Muscle of leg (tissue), 11 donors: Measurements from ENCODE around the gene CORO1A. TPM values are rescaled to one million over a fixed set of nuclear protein-coding genes. Genes with fewer than 3 reads are reported as not detected.
"Not testable (repeated sequence)": the region's sequence is repeated elsewhere in the genome, so short reads cannot be mapped to it uniquely, and the experiment has no call there.

Experiments used
- DNase-seq: peaks from one replicate; pipeline ENCODE4 v3.0.0; 2013
- H3K27ac ChIP-seq: one replicate; pipeline ENCODE4 v1.5.1; 2013; ENCODE audit warnings: mild to moderate bottlenecking, low read length, control low read depth
- H3K27me3 ChIP-seq: one replicate; pipeline ENCODE4 v1.6.1; 2013; ENCODE audit warnings: low read length; ENCODE audit not compliant: control insufficient read depth, insufficient read depth
- H3K36me3 ChIP-seq: one replicate; pipeline ENCODE4 v1.6.1; 2013; ENCODE audit warnings: low read length; ENCODE audit not compliant: control insufficient read depth, insufficient read depth
- H3K4me1 ChIP-seq: one replicate; pipeline ENCODE4 v1.6.1; 2013; ENCODE audit warnings: low read length; ENCODE audit not compliant: control insufficient read depth, insufficient read depth
- H3K4me3 ChIP-seq: one replicate; pipeline ENCODE4 v1.5.1; 2013; ENCODE audit warnings: low read length, control low read depth
- H3K9me3 ChIP-seq: replicated peaks from 2 replicates; pipeline ENCODE4 v1.6.1; 2013; ENCODE audit warnings: low read depth, low read length; ENCODE audit not compliant: control insufficient read depth
- WGBS: methylation state at CpG from one replicate; pipeline ENCODE4 v1.1.5; 2013; ENCODE audit warnings: missing lambda C conversion rate; ENCODE audit not compliant: insufficient coverage; 5-methylcytosine and 5-hydroxymethylcytosine counted together
- polyA plus RNA-seq, 8 donors: library from polyadenylated mRNA; unstranded; fragments of 120-200 nt; gene quantifications; one replicate each; pipeline versions ENCODE4 v1.2.1 to v1.2.3, GENCODE V29; 2013; ENCODE audit warnings: inconsistent platforms in 1 of 8, low replicate concordance in 1 of 8; ENCODE audit not compliant: insufficient read length in 8 of 8, insufficient read depth in 1 of 8
- total RNA-seq: library from RNA; stranded (reverse); fragments of 120-200 nt; gene quantifications from one replicate; pipeline ENCODE4 v1.2.4, GENCODE V29; 2013

CORO1A gene
- total and polyA plus RNA-seq, 9 donors: 4.7 to 28.0 (median 20.4) TPM

DNA sequence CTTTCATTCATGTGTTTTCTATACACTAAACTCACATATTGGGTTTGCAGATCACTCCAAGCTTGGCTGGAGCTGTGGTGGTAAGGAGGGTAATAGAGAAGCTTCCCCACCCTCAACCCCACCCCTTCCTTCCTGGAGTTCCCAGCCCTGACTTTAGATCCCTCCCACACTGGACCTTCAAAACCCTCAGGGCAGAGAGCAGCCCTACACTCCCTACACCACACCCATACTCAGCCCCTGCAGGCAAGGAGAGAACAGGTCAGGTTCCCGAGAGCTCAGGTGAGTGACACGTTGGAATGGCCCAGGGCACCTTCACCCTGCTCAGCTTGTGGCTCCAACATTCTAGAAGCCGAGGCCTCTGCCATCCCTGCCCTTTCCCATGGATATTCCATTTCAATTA is 15.6 kb downstream of the CORO1A start, which contains the start of gene SULT1A3:
Gene SULT1A3, plus strand, starts transcription at position 207 of the 400 bp plus-strand sequence. CDS start 1,474 bp downstream, outside the sequence.
- not testable (repeated sequence) for H3K36me3 ChIP-seq, DNase-seq, H3K4me1 ChIP-seq, H3K4me3 ChIP-seq, H3K27me3 ChIP-seq, H3K27ac ChIP-seq, H3K9me3 ChIP-seq
- WGBS: no CpG with 5 or more reads among the region's 3 CpGs

DNA sequence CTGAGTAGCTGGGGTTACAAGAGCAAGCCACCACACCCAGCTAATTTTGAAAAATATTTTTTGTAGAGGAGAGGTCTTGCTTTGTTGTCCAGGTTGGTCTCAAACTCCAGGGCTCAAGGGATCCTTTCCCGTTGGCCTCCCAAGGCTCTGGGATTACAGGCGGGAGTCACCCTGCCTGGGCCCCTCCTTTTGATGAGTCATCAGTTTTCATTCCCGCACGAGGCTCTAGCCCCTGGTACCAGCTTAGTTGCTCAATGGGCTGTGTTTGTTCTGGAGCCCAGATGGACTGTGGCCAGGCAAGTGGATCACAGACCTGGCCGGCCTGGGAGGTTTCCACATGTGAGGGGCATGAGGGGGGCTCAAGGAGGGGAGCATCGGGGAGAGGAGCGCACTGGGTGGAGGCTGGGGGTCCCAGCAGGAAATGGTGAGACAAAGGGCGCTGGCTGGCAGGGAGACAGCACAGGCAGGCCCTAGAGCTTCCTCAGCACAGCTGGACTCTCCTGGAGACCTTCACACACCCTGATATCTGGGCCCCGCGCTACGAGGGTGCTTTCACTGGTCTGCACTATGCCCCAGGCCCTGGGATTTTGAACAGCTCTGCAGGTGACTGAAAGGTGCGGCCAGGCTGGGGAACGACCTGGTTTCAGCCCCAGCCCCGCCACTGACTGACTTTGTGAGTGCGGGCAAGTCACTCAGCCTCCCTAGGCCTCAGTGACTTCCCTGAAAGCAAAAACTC is 16.4 kb downstream of the CORO1A start:
- H3K9me3 ChIP-seq, H3K27ac ChIP-seq, H3K4me1 ChIP-seq, H3K27me3 ChIP-seq, H3K4me3 ChIP-seq, H3K36me3 ChIP-seq, DNase-seq: not testable (repeated sequence)
- no CpG with 5 or more reads among the region's 15 CpGs for WGBS

GRCh38 chr16:30205541-30206236 is 22.3 kb downstream of the CORO1A start:
- H3K27me3 ChIP-seq, H3K36me3 ChIP-seq, H3K9me3 ChIP-seq, H3K27ac ChIP-seq, DNase-seq, H3K4me1 ChIP-seq: not testable (repeated sequence)
- no CpG with 5 or more reads among the region's 52 CpGs for WGBS
- peak overlapping the region; percentile 25 for H3K4me3 ChIP-seq

DNA sequence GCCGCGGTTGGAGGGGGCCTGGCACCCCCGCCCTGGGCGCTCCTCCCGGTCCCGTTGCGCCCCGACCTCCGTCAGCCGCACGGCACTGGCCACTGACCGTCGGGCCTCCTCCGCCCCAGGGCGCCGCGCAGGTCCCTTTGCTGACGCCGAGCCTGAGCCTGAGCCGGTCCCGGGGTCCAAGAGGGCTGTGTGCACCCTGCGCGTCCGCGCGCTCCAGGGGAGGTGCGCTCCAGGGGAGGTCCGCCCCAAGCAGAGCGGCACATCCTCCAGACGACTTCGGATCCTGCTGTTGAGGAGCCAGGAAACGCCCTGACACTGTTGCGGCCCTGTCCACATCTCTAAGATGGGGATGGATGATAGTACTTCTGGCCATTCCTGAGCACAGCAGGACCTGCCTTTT is 22.9 kb downstream of the CORO1A start:
- not testable (repeated sequence) for H3K4me1 ChIP-seq, DNase-seq, H3K36me3 ChIP-seq, H3K4me3 ChIP-seq, H3K27ac ChIP-seq, H3K9me3 ChIP-seq, H3K27me3 ChIP-seq
- WGBS: no CpG with 5 or more reads among the region's 33 CpGs

DNA sequence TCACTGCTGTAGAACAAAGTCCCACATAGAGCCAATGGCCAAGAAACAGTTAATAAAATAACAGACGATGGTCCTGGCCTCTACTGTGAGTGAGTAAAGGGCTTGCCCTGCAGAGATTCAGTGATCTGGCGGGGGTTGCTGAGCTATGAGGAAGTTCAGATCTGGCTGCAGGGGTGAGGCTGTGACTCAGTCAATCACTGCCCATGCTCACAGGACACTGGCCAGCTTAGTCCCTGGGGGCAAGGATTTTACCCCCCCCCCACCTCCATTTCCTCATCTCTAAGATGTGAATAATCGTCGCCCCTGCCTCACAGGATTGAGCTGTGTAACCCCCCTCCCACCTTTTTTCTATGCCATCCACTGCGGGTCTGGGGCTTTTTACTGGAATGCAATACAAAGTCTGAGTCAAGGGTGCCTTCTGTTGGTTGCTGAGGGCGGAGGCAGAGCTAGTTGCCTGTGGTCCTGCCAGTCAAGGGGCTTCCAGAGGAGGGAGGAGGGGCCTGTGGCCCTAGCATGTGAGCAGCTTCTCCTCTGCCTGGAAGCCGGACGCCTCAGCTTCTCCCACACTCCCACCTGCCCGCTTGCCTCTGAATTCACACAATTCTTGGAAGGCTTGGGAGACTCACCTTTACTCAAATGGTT is 23.8 kb downstream of the CORO1A start:
- not testable (repeated sequence) for H3K36me3 ChIP-seq, H3K4me1 ChIP-seq, H3K27me3 ChIP-seq, DNase-seq, H3K4me3 ChIP-seq, H3K9me3 ChIP-seq, H3K27ac ChIP-seq
- no CpG with 5 or more reads among the region's 9 CpGs for WGBS

- no CpG with 5 or more reads among the region's 6 CpGs for WGBS
- DNase-seq, H3K4me3 ChIP-seq, H3K36me3 ChIP-seq, H3K27me3 ChIP-seq, H3K9me3 ChIP-seq, H3K4me1 ChIP-seq, H3K27ac ChIP-seq: not testable (repeated sequence)
Measured at GRCh38 chr16:30209032-30209431, 25.6 kb downstream of the CORO1A start.

DNA sequence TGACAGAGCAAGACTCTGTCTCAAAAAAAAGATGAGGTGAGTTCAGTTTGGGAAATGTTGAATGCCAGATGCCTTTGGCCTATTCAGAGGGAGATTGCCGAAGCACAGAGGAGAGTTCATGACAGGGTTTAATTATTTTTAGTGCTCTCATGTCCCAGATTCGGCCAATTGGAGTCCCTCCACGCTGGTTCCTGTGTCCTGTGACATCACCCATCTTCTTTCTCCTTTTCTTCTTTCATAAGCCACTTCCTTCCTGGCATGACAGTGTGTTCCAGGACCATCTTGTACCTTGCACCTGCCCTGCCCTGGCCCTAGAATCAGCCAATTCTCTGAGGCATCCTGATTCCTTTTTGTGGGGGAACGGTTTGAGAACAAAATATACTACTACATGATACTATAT is 28.0 kb downstream of the CORO1A start:
- not testable (repeated sequence) for H3K4me1 ChIP-seq, H3K27me3 ChIP-seq, H3K4me3 ChIP-seq, H3K36me3 ChIP-seq, H3K9me3 ChIP-seq, DNase-seq, H3K27ac ChIP-seq
- no CpG with 5 or more reads among the region's 4 CpGs for WGBS

- not testable (repeated sequence) for H3K27ac ChIP-seq, H3K4me1 ChIP-seq, H3K27me3 ChIP-seq, DNase-seq, H3K9me3 ChIP-seq, H3K4me3 ChIP-seq, H3K36me3 ChIP-seq
- WGBS: no CpG with 5 or more reads among the region's 5 CpGs
Measured at GRCh38 chr16:30217082-30217481, 33.7 kb downstream of the CORO1A start.
